Loucy (cell line): ENCODE data around the gene SRRM4.

Source experiments
- H2AFZ ChIP-seq: fragments of 200-600 bp; sonication (generic); 2 replicates; pipeline ENCODE4 v1.6.0; 2016; ENCODE audit warnings: antibody characterized with exemption, mild to moderate bottlenecking, low read length, moderate library complexity
- H3F3A ChIP-seq: fragments of 200-600 bp; 2 replicates; pipeline ENCODE4 v1.6.0; 2016; ENCODE audit warnings: antibody characterized with exemption, low read depth, mild to moderate bottlenecking
- H3K27me3 ChIP-seq: fragments of 200-600 bp; sonication (generic); 2 replicates; pipeline ENCODE4 v1.6.1; 2014; ENCODE audit warnings: low read length, mild to moderate bottlenecking; ENCODE audit not compliant: insufficient read depth, poor library complexity, severe bottlenecking
- H3K36me3 ChIP-seq: fragments of 200-600 bp; sonication (generic); 2 replicates; pipeline ENCODE4 v1.6.1; 2016; ENCODE audit warnings: low read length; ENCODE audit not compliant: insufficient read depth
- H3K4me1 ChIP-seq: fragments of 200-600 bp; sonication (generic); 2 replicates; pipeline ENCODE4 v1.5.1; 2014; ENCODE audit warnings: low read length, mild to moderate bottlenecking; ENCODE audit not compliant: insufficient read depth, poor library complexity, severe bottlenecking
- H3K4me2 ChIP-seq: fragments of 200-600 bp; sonication (generic); 2 replicates; pipeline ENCODE4 v1.6.0; 2014; ENCODE audit warnings: antibody characterized with exemption, low read length, low read depth, mild to moderate bottlenecking; ENCODE audit not compliant: poor library complexity, severe bottlenecking
- H3K4me3 ChIP-seq: fragments of 200-600 bp; sonication (generic); 2 replicates; pipeline ENCODE4 v1.5.1; 2014; ENCODE audit warnings: low read length, mild to moderate bottlenecking, mixed read lengths; ENCODE audit not compliant: poor library complexity, severe bottlenecking
- H3K79me2 ChIP-seq: fragments of 200-600 bp; sonication (generic); 2 replicates; pipeline ENCODE4 v1.6.1; 2014; ENCODE audit warnings: low read length; ENCODE audit not compliant: insufficient read depth
- H3K9ac ChIP-seq: fragments of 200-600 bp; sonication (generic); 2 replicates; pipeline ENCODE4 v1.6.0; 2014; ENCODE audit warnings: mild to moderate bottlenecking, low read depth, low read length, moderate library complexity; ENCODE audit not compliant: poor library complexity, severe bottlenecking
- H3K9me2 ChIP-seq: fragments of 200-600 bp; sonication (generic); replicated peaks from 2 replicates; pipeline ENCODE4 v1.6.1; 2016; ENCODE audit warnings: low read depth, low read length, mixed read lengths
- H3K9me3 ChIP-seq: fragments of 200-600 bp; sonication (generic); 2 replicates; pipeline ENCODE4 v1.6.1; 2014; ENCODE audit warnings: mild to moderate bottlenecking, antibody characterized with exemption, low read length, low read depth; ENCODE audit not compliant: insufficient read depth
- H4K20me1 ChIP-seq: fragments of 200-600 bp; sonication (generic); 2 replicates; pipeline ENCODE4 v1.6.0; 2014; ENCODE audit warnings: antibody characterized with exemption, low read length, mild to moderate bottlenecking; ENCODE audit not compliant: insufficient read depth, poor library complexity, severe bottlenecking
- CTCF ChIP-seq: fragments of 200-600 bp; sonication (generic); conservative IDR thresholded peaks from 2 replicates; pipeline ENCODE4 v1.5.1; 2014; ENCODE audit warnings: mild to moderate bottlenecking, antibody characterized with exemption, low read length
- EZH2phosphoT487 ChIP-seq: fragments of 200-600 bp; IDR thresholded peaks from 2 replicates; pipeline ENCODE4 v1.6.1; 2018; ENCODE audit warnings: antibody characterized with exemption, mild to moderate bottlenecking, moderate library complexity, borderline replicate concordance

SRRM4 gene

GRCh38 chr12:118959348-118959747, 22.0 kb upstream of the SRRM4 start:
- Histone ChIP-seq H3K9me3 (no peaks in the 10 kb centered on the region), H3F3A (no peaks in the 10 kb centered on the region), H3K36me3 (no peaks in the 10 kb centered on the region), H3K9ac (no peak overlapping the region), H2AFZ (no peak overlapping the region), H3K79me2 (no peaks in the 10 kb centered on the region), H3K4me1 (no peaks in the 10 kb centered on the region), H3K27me3 (no peaks in the 10 kb centered on the region), H3K9me2 (no peaks in the 10 kb centered on the region), H4K20me1 (no peaks in the 10 kb centered on the region), H3K4me2 (no peak overlapping the region), H3K4me3 (no peak overlapping the region)
- no peak for TF ChIP-seq EZH2phosphoT487
- no peak for TF ChIP-seq CTCF

GRCh38 chr12:118959985-118960560, 21.3 kb upstream of the SRRM4 start:
- H2AFZ ChIP-seq: no peak overlapping the region
- H3K9ac ChIP-seq: no peak overlapping the region
- no peaks in the 10 kb centered on the region for H3K27me3 ChIP-seq
- TF ChIP-seq EZH2phosphoT487 (no peak), CTCF (no peak)
- no peaks in the 10 kb centered on the region for H3K9me2 ChIP-seq
- H3F3A ChIP-seq: no peaks in the 10 kb centered on the region
- H3K9me3 ChIP-seq: no peaks in the 10 kb centered on the region
- H3K4me1 ChIP-seq: no peaks in the 10 kb centered on the region
- H3K79me2 ChIP-seq: no peaks in the 10 kb centered on the region
- no peak overlapping the region for H3K4me3 ChIP-seq
- no peak overlapping the region for H3K4me2 ChIP-seq
- no peaks in the 10 kb centered on the region for H3K36me3 ChIP-seq
- no peaks in the 10 kb centered on the region for H4K20me1 ChIP-seq

- H3K79me2 ChIP-seq: no peaks in the 10 kb centered on the region
- H3K4me2 ChIP-seq: no peak overlapping the region
Observed at GRCh38 chr12:118960865-118961264, 20.5 kb upstream of the SRRM4 start.

More at GRCh38 chr12:118960865-118961264, 20.5 kb upstream of the SRRM4 start:
- H3K9ac ChIP-seq: no peak overlapping the region
- no peaks in the 10 kb centered on the region for H3K27me3 ChIP-seq
- no peaks in the 10 kb centered on the region for H3F3A ChIP-seq
- H3K4me1 ChIP-seq: no peaks in the 10 kb centered on the region
- no peaks in the 10 kb centered on the region for H3K9me2 ChIP-seq
- H4K20me1 ChIP-seq: no peaks in the 10 kb centered on the region
- H3K4me3 ChIP-seq: no peak overlapping the region
- H2AFZ ChIP-seq: no peak overlapping the region
- no peak for TF ChIP-seq EZH2phosphoT487
- TF ChIP-seq CTCF: no peak
- no peaks in the 10 kb centered on the region for H3K36me3 ChIP-seq
- no peaks in the 10 kb centered on the region for H3K9me3 ChIP-seq
